Activated CD4-positive, alpha-beta memory T cell treated with anti-CD3 and anti-CD28 coated beads for 36 hours (primary cell): ENCODE results near the gene RAD54L. TPM values are rescaled to one million over a fixed set of nuclear protein-coding genes. Genes with fewer than 3 reads are reported as not detected.

Experiments used
- total RNA-seq, 2 experiments: library from RNA; stranded (reverse); gene quantifications; one replicate each; pipeline ENCODE4 v1.2.3, GENCODE V29; 2021

Gene RAD54L
- total RNA-seq, 2 experiments from 2014 or later, result 64.9 to 65.0 TPM

Other genes starting within 250 kb of the RAD54L start
- under 1 TPM; 0.65 to 0.83 TPM for gene PIK3R3, start 115.1 kb upstream of the RAD54L start, total RNA-seq
- gene TSPAN1, start 72.7 kb upstream of the RAD54L start, total RNA-seq, result under 1 TPM; 0.53 to 0.83 TPM
- gene P3R3URF, start 71.3 kb upstream of the RAD54L start, total RNA-seq, result not detected
- 10 to 100 TPM; 43.6 to 44.1 TPM for gene POMGNT1, start 49.3 kb upstream of the RAD54L start, total RNA-seq
- gene LURAP1, start 44.4 kb upstream of the RAD54L start, total RNA-seq, result under 1 TPM; 0.21 to 0.27 TPM
- gene LRRC41, start 55.9 kb downstream of the RAD54L start, total RNA-seq, result 10 to 100 TPM; 31.4 to 34.6 TPM
- 100 to 1,000 TPM; 351 to 353 TPM for gene UQCRH, start 55.9 kb downstream of the RAD54L start, total RNA-seq
- gene NSUN4, start 93.0 kb downstream of the RAD54L start, total RNA-seq, result 10 to 100 TPM; 29.1 to 29.9 TPM
- 1 to 10 TPM; 4.4 to 5.3 TPM for gene FAAH, start 146.6 kb downstream of the RAD54L start, total RNA-seq
- under 1 TPM; 0.10 to 0.12 TPM for gene DMBX1, start 242.1 kb downstream of the RAD54L start, total RNA-seq